ENCODE results near the gene CLCNKA.
"Not testable (repeated sequence)": the region's sequence is repeated elsewhere in the genome, so short reads cannot be mapped to it uniquely, and the experiment has no call there.

CLCNKA gene

GRCh38 chr1:16039871-16040270 is 18.0 kb downstream of the CLCNKA start:
- DNase-seq (ENCODE audit: extremely low read depth in 1 of 2, low read depth in 1 of 2), result not testable (repeated sequence)

DNA sequence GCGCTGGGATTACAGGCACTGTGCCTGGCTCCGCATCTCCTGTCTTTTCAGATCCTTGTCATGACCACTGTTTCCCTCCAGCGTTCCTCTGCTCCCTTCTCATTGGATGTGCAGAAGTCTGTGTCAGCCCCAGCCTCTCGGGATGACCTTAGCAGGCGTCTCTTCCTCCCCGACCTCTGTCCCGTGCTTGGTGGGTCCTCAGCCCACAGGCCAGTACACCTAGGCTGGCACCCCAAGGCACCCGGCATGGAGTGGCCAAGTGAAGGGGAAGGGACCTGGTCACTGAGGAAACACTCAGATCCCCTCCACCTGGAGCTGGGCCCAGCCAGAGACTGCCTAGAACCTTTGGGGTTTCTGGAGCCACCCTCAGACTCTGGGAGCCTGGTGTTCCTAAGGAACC is 19.4 kb downstream of the CLCNKA start:
- no peak for DNase-seq (ENCODE audit: extremely low read depth in 1 of 2, low read depth in 1 of 2)

- no peak for DNase-seq (ENCODE audit: extremely low read depth in 1 of 2, low read depth in 1 of 2)
Measured at GRCh38 chr1:16042096-16042495, 20.3 kb downstream of the CLCNKA start.

- DNase-seq (ENCODE audit: extremely low read depth in 1 of 2, low read depth in 1 of 2), result not testable (repeated sequence)
Measured at GRCh38 chr1:16042654-16043053, 20.8 kb downstream of the CLCNKA start.

- DNase-seq (ENCODE audit: extremely low read depth in 1 of 2, low read depth in 1 of 2), result no peak
Measured at GRCh38 chr1:16043521-16043920, 21.7 kb downstream of the CLCNKA start, which contains the start of gene CLCNKB. CLCNKB (plus strand) TSS chr1:16043782; CDS start chr1:16044493, 711 bp downstream.

- no peak for DNase-seq (ENCODE audit: extremely low read depth in 1 of 2, low read depth in 1 of 2)
Measured at GRCh38 chr1:16043950-16044349, 22.1 kb downstream of the CLCNKA start.

GRCh38 chr1:16046842-16047241 is 25.0 kb downstream of the CLCNKA start:
- DNase-seq (ENCODE audit: extremely low read depth in 1 of 2, low read depth in 1 of 2), result no peak

DNA sequence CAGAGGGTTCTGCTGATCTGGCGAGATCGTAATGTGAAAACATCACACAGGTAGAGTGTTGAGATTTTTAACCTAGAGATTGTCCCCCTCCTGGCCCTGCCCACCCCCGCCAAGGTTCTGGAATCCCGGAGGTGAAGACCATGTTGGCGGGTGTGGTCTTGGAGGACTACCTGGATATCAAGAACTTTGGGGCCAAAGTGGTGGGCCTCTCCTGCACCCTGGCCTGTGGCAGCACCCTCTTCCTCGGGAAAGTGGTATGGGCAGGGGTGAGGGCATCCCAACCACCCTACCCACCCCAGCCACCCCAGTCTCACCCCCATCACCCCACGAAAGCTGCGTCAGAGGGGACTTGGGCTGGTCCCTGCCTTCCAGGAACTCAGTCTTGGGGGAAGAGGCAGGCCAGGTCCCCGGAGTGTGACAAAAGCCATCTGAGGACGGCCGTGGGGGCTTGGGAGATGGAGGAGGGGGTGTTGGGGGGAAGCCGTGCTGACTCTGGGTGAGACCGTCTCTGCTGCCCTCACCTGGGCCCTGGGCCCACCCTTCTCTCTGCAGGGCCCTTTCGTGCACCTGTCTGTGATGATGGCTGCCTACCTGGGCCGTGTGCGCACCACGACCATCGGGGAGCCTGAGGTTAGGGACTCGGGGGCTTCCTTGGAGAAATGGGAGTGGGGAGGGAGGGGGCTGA is 26.1 kb downstream of the CLCNKA start:
- DNase-seq (ENCODE audit: extremely low read depth in 1 of 2, low read depth in 1 of 2), result no peak

DNA sequence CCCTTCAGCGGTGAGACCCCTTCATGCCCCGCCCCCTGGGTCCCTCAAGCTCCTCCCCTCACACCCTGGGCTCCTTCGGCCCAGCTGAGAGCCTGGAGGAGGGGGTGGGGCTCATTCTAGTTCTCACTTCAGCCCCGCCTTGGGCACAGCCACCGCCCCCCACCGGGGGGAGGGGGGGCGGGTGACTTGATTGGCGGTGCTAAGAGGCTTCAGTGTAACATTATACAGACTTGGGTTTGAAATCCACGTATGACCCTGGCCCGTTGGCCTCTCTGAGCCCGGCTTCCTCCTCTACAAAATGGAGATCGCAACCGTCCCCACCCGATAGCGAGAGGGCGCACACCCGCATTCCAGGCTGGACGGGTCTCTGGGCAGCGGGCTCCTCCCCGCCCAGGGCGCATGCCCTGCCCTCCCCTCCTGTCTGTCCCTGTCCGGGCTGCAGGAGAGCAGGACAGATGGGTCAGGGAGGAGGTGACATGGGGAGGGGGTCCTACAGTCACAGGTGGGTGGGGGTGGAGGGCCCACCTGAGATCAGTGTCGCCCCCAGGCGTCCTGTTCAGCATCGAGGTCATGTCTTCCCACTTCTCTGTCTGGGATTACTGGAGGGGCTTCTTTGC is 26.8 kb downstream of the CLCNKA start:
- peak in 1 of 2 donors; percentile 20 for DNase-seq (ENCODE audit: extremely low read depth in 1 of 2, low read depth in 1 of 2)

DNA sequence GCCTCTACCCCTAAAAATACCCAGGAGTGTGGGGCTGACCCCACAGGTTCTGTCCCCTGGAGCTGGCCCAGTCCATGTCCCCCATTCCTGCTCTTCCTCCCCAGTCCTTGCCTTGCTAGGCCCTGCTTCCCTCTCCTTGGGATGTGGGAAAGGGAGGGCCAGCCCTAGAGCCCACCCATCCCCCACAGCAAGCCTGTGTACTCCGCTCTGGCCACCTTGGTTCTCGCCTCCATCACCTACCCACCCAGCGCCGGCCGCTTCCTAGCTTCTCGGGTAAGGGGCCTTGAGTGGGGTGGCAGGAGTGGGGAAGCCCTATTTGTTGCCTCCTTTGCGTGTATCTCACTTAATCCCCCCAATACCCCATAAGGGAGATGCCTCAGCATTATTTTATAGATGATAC is 28.5 kb downstream of the CLCNKA start:
- DNase-seq (ENCODE audit: extremely low read depth in 1 of 2, low read depth in 1 of 2), result no peak

GRCh38 chr1:16051039-16051438 is 29.2 kb downstream of the CLCNKA start:
- DNase-seq (ENCODE audit: extremely low read depth in 1 of 2, low read depth in 1 of 2), result no peak

DNA sequence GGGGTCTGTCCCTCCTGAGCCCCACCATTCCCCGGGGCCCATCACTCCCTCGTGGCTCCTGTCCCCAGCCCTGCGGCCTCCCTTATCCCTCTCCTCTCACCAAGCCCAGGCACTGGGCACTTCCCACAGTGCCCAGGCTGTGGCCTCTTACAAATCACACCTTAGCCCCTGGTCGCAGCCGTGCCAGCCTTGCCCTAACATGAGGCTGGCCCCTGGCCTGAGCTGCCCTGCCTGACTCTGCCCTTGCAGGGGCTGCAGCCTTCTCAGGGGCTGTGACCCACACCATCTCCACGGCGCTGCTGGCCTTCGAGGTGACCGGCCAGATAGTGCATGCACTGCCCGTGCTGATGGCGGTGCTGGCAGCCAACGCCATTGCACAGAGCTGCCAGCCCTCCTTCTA is 30.1 kb downstream of the CLCNKA start:
- DNase-seq (ENCODE audit: extremely low read depth in 1 of 2, low read depth in 1 of 2), result not testable (repeated sequence)

GRCh38 chr1:16053781-16054502 is 32.1 kb downstream of the CLCNKA start:
- no peak for DNase-seq (ENCODE audit: extremely low read depth in 1 of 2, low read depth in 1 of 2)

DNA sequence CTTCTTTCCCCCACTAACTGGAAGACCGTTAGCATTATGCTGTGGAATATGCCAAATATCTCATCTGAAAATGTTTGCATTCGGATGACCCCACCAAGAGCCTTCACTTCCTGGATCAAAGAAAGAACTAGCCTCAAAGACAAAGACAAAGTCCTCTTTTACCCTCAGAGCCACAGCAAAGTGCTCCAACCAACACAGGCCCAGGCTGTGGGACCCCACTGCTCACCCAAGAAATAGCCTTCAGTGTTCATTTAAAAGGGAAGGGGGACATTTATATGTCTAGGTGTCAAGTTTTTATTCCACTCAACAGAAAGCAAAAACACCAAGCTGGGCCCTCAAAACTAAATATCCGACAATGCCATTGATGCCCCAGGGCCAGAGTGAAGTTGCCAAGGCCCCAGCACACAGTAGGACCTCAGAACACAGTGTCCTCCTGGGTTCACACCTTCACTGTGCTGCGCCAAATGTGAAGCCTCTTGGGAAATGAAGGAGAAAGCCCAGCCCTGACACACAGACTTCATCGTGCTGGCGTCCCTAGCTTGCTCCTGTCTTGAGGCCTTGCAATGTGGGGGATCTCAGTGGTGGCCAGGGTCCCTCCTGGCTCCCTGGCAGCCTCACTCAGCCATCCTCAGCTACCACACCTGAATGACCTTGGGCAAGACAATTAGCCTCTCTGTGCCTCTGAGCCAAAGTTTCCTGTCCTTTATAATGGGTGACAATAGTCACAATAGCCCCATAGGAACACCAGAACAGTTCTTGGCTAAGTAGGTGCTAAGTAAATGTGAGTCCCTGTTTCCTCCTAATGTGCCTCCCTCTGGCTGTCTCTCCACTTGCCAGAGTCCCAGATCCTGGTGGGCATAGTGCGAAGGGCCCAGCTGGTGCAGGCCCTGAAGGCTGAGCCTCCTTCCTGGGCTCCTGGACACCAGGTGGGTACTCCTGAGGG is 33.0 kb downstream of the CLCNKA start:
- no peak for DNase-seq (ENCODE audit: extremely low read depth in 1 of 2, low read depth in 1 of 2)

DNA sequence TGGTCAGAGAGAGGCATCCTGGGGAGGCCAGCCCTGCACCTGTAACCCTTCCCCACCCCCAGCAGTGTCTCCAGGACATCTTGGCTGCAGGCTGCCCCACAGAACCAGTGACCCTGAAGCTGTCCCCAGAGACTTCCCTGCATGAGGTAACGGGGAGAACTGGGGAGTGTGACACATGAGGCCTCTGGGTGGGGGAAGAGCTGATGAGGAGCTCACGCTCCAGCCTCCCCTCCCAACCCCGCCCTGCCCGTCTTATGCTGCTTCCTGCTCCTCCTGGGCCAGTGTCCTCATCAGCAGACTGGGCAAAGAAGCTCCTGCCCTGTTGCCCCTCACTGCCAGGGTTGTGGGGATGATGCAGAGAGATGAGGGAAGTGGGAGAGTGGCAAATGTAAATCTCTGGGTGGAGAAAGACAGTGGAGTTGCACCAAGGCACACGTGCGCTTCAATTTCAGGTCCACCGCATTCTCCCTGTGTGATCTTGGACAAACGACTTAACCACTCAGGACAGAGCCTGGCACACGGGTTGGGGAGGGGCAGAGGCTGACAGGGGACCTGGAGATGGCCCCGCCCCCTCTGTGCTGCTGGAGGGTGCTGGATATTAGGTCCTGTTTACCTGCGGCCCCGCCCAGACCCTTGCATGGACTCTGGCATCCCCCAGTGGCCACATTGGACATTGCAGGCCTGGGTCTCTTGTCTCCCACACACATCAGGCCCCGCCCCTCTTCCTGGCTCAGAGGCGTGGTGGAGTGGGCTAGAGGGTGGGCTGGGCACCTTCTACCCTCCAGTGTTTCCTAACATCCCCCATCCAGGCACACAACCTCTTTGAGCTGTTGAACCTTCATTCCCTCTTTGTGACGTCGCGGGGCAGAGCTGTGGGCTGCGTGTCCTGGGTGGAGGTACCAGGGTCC is 34.0 kb downstream of the CLCNKA start:
- peak; percentile 62 to 84 for DNase-seq (ENCODE audit: extremely low read depth in 1 of 2, low read depth in 1 of 2)

DNA sequence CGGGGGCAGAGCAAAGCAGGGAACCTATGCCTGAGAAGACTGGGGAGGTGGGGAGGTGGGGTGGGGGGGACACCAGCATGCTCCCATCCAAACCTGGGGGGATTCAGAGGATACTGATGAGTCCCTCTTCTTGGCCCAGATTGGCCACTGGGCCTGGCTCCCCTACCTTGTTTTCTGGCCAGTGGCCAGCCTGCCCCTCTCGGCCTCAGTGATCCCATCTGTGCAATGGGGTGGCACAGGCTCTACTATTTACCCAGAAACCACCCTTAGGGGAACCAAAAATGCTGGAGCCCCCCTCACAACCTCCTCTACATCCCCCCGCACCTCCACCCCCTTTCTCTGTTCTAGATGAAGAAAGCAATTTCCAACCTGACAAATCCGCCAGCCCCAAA is 34.7 kb downstream of the CLCNKA start:
- not testable (repeated sequence) for DNase-seq (ENCODE audit: extremely low read depth in 1 of 2, low read depth in 1 of 2)

DNA sequence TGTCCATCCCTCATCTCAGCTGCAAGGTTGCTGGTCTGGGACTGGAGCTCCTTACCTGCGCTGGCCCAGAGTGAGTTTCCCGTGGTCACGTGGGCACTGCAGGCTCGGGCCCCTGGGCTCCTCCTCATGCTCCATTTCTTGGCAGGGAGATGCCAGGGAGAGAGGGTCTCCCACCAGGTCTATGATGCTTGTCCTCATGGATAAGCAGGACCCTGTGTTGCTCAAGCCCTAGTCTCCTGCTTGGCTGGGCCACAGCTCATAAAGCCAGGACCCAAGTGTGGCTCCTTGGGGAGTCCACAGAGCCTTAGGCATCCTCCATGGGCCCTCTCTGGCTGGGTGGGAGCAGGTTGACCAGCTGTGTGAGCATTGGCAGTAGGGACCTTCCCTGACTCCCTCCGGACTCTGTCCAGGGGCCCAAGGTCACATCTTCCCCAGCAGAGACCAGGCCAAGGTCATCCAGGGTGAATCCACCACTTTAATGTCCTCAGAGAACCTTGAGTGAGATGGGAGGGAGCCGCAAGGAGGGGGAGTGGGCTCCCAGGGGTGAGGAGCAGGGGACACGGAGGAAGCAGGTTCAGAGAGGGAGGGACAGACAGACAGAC is 35.6 kb downstream of the CLCNKA start:
- DNase-seq (ENCODE audit: extremely low read depth in 1 of 2, low read depth in 1 of 2), result not testable (repeated sequence)

GRCh38 chr1:16058394-16059120 is 36.7 kb downstream of the CLCNKA start:
- not testable (repeated sequence) for DNase-seq (ENCODE audit: extremely low read depth in 1 of 2, low read depth in 1 of 2)

DNA sequence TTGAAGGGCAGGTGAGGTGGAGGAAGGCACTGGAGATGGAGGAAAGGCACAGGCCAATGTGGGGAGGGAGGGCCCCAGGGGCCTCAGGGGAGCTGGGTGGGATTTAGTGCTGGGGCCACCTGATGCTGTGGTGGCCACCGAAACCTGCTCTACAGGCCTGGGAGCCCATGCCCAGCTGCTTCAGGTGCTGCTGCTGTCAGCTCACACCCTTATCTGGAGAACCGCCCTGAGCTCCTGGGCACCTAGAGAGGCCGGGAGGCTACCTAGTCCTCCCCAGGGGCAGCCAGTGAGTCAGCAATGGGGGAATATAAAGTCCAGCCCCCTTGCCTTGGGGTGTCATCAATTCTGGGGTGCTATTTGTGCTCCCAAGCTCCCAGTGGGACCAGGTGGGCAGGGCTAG is 39.4 kb downstream of the CLCNKA start:
- DNase-seq (ENCODE audit: extremely low read depth in 1 of 2, low read depth in 1 of 2), result no peak

Data from stimulated activated CD8-positive, alpha-beta memory T cell treated with anti-CD3 and anti-CD28 coated beads, Interleukin-7, amount 100 ng/mL, for 48 hours (primary cell).